ENCODE results near the gene FH.

Gene FH

DNA sequence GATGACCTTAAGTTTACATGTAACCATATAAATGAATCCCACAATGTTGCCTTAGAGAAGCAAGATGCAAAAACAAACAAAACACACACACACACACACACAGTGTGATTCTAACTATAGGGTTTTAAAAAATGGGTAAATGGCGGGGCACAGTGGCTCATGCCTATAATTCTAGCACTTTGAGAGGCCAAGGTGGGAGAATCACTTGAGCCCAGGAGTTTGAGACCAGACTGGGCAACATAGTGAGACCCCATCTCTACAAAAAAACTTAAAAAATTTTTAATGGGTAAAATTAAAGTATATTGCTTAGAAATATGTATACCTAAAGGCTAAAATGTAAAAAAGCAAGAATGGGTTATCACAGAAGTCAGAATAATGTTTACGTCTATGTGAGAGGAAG, 28.5 kb upstream of the FH start:
- no peaks in the 10 kb centered on the region for H3K36me3 ChIP-seq (ENCODE audit: control insufficient read depth in 1 of 2, insufficient read depth in 2 of 2, low read length in 2 of 2)
- H3K4me3 ChIP-seq (ENCODE audit: low read depth in 1 of 2, low read length in 2 of 2): no peak overlapping the region
- H3K4me1 ChIP-seq (ENCODE audit: control insufficient read depth in 1 of 2, insufficient read depth in 2 of 2, low read length in 2 of 2): no peaks in the 10 kb centered on the region
- no peaks in the 10 kb centered on the region for H3K9me3 ChIP-seq (ENCODE audit: control insufficient read depth in 1 of 2, low read length in 2 of 2)
- no peaks in the 10 kb centered on the region for H3K27me3 ChIP-seq (ENCODE audit: control insufficient read depth in 1 of 2, insufficient read depth in 2 of 2, low read length in 2 of 2)
- no peak overlapping the region for H3K27ac ChIP-seq (ENCODE audit: low read depth, low read length)
- no peak overlapping the region for H3K9ac ChIP-seq (ENCODE audit: low read depth in 1 of 2, low read length in 2 of 2)

DNA sequence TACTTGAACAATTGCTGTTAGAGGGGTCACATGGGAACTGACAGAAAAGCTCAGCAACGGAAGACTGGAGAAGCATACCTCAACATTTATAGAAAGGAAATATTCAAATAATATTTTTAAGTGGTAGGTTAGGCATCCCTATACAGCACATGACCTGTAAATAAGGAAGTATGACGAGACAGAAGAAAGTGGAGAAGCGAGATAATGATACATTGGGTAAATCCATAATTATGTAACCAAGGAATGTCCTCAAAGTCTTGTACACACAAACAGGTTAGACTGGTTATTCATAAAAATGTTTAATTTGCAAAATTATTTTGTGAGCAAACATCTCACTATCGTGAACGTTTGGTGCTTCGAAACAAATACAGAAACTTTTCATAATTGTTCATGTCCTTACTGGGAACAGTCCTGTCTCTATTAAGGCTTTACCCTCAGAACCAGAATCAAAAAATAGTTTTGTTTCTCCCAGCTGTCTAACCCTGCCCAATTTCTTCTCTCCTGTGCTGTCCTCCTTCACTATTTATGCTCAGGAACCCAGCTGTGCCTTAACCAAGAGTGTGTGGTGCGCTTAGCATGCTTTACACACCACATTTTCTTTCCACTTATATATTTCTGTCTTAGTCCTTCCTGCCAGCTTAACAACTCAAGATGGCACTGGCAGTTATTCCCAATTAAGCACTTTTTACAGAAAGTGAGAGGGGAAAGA, 22.8 kb upstream of the FH start:
- no peak overlapping the region for H3K27ac ChIP-seq (ENCODE audit: low read depth, low read length)
- H3K4me3 ChIP-seq (ENCODE audit: low read depth in 1 of 2, low read length in 2 of 2): no peak overlapping the region
- H3K9ac ChIP-seq (ENCODE audit: low read depth in 1 of 2, low read length in 2 of 2): no peak overlapping the region
- no peaks in the 10 kb centered on the region for H3K27me3 ChIP-seq (ENCODE audit: control insufficient read depth in 1 of 2, insufficient read depth in 2 of 2, low read length in 2 of 2)
- no peaks in the 10 kb centered on the region for H3K36me3 ChIP-seq (ENCODE audit: control insufficient read depth in 1 of 2, insufficient read depth in 2 of 2, low read length in 2 of 2)
- no peaks in the 10 kb centered on the region for H3K4me1 ChIP-seq (ENCODE audit: control insufficient read depth in 1 of 2, insufficient read depth in 2 of 2, low read length in 2 of 2)
- H3K9me3 ChIP-seq (ENCODE audit: control insufficient read depth in 1 of 2, low read length in 2 of 2): no peaks in the 10 kb centered on the region

- Histone ChIP-seq H3K27ac (ENCODE audit: low read depth, low read length) (no peak overlapping the region), H3K36me3 (ENCODE audit: control insufficient read depth in 1 of 2, insufficient read depth in 2 of 2, low read length in 2 of 2) (no peaks in the 10 kb centered on the region), H3K27me3 (ENCODE audit: control insufficient read depth in 1 of 2, insufficient read depth in 2 of 2, low read length in 2 of 2) (no peaks in the 10 kb centered on the region), H3K9ac (ENCODE audit: low read depth in 1 of 2, low read length in 2 of 2) (no peak overlapping the region), H3K4me1 (ENCODE audit: control insufficient read depth in 1 of 2, insufficient read depth in 2 of 2, low read length in 2 of 2) (peaks cover 0 to 3% of the 10 kb centered on the region in 2 donors), H3K4me3 (ENCODE audit: low read depth in 1 of 2, low read length in 2 of 2) (no peak overlapping the region), H3K9me3 (ENCODE audit: control insufficient read depth in 1 of 2, low read length in 2 of 2) (no peaks in the 10 kb centered on the region)
These were observed 17.4 kb upstream of the FH start for GRCh38 chr1:241536969-241537368.

GRCh38 chr1:241536304-241536703, 16.7 kb upstream of the FH start:
- H3K9ac ChIP-seq (ENCODE audit: low read depth in 1 of 2, low read length in 2 of 2): no peak overlapping the region
- H3K4me3 ChIP-seq (ENCODE audit: low read depth in 1 of 2, low read length in 2 of 2): no peak overlapping the region
- no peaks in the 10 kb centered on the region for H3K9me3 ChIP-seq (ENCODE audit: control insufficient read depth in 1 of 2, low read length in 2 of 2)
- H3K4me1 ChIP-seq (ENCODE audit: control insufficient read depth in 1 of 2, insufficient read depth in 2 of 2, low read length in 2 of 2): peaks cover 0 to 3% of the 10 kb centered on the region in 2 donors
- H3K36me3 ChIP-seq (ENCODE audit: control insufficient read depth in 1 of 2, insufficient read depth in 2 of 2, low read length in 2 of 2): no peaks in the 10 kb centered on the region
- H3K27me3 ChIP-seq (ENCODE audit: control insufficient read depth in 1 of 2, insufficient read depth in 2 of 2, low read length in 2 of 2): no peaks in the 10 kb centered on the region
- H3K27ac ChIP-seq (ENCODE audit: low read depth, low read length): no peak overlapping the region

DNA sequence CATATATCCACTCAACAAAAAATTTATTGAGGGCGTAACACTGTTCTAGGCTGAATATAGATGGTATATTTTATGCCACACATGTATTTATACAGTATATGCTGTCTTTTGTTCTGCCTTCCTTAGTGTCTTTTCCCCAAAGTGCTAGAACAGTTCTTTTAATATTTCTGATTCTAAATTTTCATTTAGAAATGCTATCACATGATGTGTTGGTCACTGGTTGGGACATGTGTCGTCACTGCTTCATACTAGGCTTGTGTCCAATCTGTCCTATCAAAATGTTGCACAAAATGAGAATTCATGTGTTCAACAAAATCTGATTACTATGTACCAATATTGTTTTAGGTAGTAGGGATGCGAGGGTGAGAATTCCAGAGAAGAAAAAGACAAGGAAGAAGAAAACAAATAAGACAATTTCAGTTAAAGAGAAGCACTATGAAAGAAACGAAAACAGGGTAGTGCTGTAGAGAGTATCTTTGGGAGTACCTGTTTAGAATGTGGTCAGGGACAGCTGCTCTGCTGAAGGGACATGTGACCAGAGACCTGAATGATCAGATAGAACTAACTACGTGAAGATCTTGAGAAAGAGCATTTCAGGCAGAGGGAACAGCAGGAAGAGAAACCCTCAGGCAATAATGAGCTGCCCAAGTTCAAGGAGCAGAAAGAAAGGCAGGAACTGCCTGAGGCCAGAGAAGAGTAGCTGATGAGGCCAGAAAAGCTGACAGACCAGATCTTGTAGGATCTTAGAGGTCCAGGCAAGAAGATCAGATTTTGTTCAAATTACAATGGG, 14.0 kb upstream of the FH start:
- H3K4me1 ChIP-seq (ENCODE audit: control insufficient read depth in 1 of 2, insufficient read depth in 2 of 2, low read length in 2 of 2): peaks cover 0 to 3% of the 10 kb centered on the region in 2 donors
- H3K27ac ChIP-seq (ENCODE audit: low read depth, low read length): no peak overlapping the region
- no peaks in the 10 kb centered on the region for H3K36me3 ChIP-seq (ENCODE audit: control insufficient read depth in 1 of 2, insufficient read depth in 2 of 2, low read length in 2 of 2)
- H3K9me3 ChIP-seq (ENCODE audit: control insufficient read depth in 1 of 2, low read length in 2 of 2): no peaks in the 10 kb centered on the region
- peak overlapping the region in 1 of 2 donors; percentile 10 for H3K9ac ChIP-seq (ENCODE audit: low read depth in 1 of 2, low read length in 2 of 2)
- H3K4me3 ChIP-seq (ENCODE audit: low read depth in 1 of 2, low read length in 2 of 2): no peak overlapping the region
- no peaks in the 10 kb centered on the region for H3K27me3 ChIP-seq (ENCODE audit: control insufficient read depth in 1 of 2, insufficient read depth in 2 of 2, low read length in 2 of 2)

DNA sequence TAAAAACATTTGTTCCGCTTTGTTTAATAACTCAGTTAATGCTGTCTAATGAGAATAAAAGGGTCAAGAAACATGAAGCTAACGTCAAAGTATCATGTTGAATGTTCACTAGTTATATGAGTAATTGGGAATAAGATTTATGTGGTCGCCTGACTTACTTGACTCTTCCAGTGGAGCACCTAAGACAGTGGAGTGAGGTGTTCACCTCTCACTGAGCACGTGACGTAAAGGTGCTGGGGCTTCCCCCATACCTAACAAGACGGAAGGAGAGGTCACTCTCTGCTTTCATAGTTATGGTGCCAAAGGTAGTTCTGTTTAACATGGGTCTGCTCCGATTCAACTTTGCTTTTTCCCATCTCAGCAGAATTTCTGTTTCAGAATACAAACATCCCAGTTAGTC, 13.3 kb upstream of the FH start:
- H3K9me3 ChIP-seq (ENCODE audit: control insufficient read depth in 1 of 2, low read length in 2 of 2): no peaks in the 10 kb centered on the region
- H3K9ac ChIP-seq (ENCODE audit: low read depth in 1 of 2, low read length in 2 of 2): no peak overlapping the region
- peak overlapping the region in 1 of 2 donors; percentile 7 for H3K4me3 ChIP-seq (ENCODE audit: low read depth in 1 of 2, low read length in 2 of 2)
- H3K4me1 ChIP-seq (ENCODE audit: control insufficient read depth in 1 of 2, insufficient read depth in 2 of 2, low read length in 2 of 2): peaks cover 0 to 3% of the 10 kb centered on the region in 2 donors
- no peaks in the 10 kb centered on the region for H3K27me3 ChIP-seq (ENCODE audit: control insufficient read depth in 1 of 2, insufficient read depth in 2 of 2, low read length in 2 of 2)
- H3K36me3 ChIP-seq (ENCODE audit: control insufficient read depth in 1 of 2, insufficient read depth in 2 of 2, low read length in 2 of 2): no peaks in the 10 kb centered on the region
- no peak overlapping the region for H3K27ac ChIP-seq (ENCODE audit: low read depth, low read length)

- peak within 1 kb of the TSS; percentile 73 to 84 for H3K4me3 ChIP-seq (ENCODE audit: low read depth in 1 of 2, low read length in 2 of 2)
- no peaks in the 10 kb centered on the region for H3K36me3 ChIP-seq (ENCODE audit: control insufficient read depth in 1 of 2, insufficient read depth in 2 of 2, low read length in 2 of 2)
- peaks cover 0 to 3% of the 10 kb centered on the region in 2 donors for H3K4me1 ChIP-seq (ENCODE audit: control insufficient read depth in 1 of 2, insufficient read depth in 2 of 2, low read length in 2 of 2)
- no peak within 1 kb of the TSS for H3K27ac ChIP-seq (ENCODE audit: low read depth, low read length)
- H3K27me3 ChIP-seq (ENCODE audit: control insufficient read depth in 1 of 2, insufficient read depth in 2 of 2, low read length in 2 of 2): no peaks in the 10 kb centered on the region
- H3K9me3 ChIP-seq (ENCODE audit: control insufficient read depth in 1 of 2, low read length in 2 of 2): no peaks in the 10 kb centered on the region
- H3K9ac ChIP-seq (ENCODE audit: low read depth in 1 of 2, low read length in 2 of 2): peak within 1 kb of the TSS; percentile 54 to 59
These were observed 12.6 kb upstream of the FH start, which contains the start of gene KMO for GRCh38 chr1:241532162-241532531. TSS of gene KMO (plus strand) at chr1:241532378. CDS start at chr1:241532445, 67 bp downstream.

- peak overlapping the region; percentile 73 to 84 for H3K4me3 ChIP-seq (ENCODE audit: low read depth in 1 of 2, low read length in 2 of 2)
- H3K9ac ChIP-seq (ENCODE audit: low read depth in 1 of 2, low read length in 2 of 2): peak overlapping the region; percentile 54 to 59
- H3K9me3 ChIP-seq (ENCODE audit: control insufficient read depth in 1 of 2, low read length in 2 of 2): no peaks in the 10 kb centered on the region
- no peak overlapping the region for H3K27ac ChIP-seq (ENCODE audit: low read depth, low read length)
- no peaks in the 10 kb centered on the region for H3K36me3 ChIP-seq (ENCODE audit: control insufficient read depth in 1 of 2, insufficient read depth in 2 of 2, low read length in 2 of 2)
- no peaks in the 10 kb centered on the region for H3K27me3 ChIP-seq (ENCODE audit: control insufficient read depth in 1 of 2, insufficient read depth in 2 of 2, low read length in 2 of 2)
- H3K4me1 ChIP-seq (ENCODE audit: control insufficient read depth in 1 of 2, insufficient read depth in 2 of 2, low read length in 2 of 2): peaks cover 0 to 3% of the 10 kb centered on the region in 2 donors
These were observed 11.9 kb upstream of the FH start for GRCh38 chr1:241531195-241532161.

DNA sequence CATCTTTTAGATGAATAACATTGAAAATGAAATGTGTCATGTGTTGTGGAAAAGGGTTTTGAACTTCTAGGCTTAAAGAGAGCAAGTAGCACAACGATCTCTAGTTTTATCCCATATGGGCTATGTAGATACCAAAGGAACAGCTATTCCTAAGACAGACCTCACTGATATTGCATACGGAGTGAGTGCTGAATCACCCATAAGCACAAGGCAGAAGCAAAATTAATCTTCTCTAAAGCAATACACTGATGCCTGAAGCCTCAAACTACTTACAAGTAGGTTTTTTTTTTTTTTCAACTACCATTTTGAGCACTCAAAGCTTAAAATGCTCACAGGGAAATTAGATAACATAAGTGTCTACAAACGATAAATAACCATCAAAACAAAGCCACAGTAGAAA, 7.6 kb upstream of the FH start:
- Histone ChIP-seq H3K36me3 (ENCODE audit: control insufficient read depth in 1 of 2, insufficient read depth in 2 of 2, low read length in 2 of 2) (no peaks in the 10 kb centered on the region), H3K27ac (ENCODE audit: low read depth, low read length) (no peak overlapping the region), H3K4me1 (ENCODE audit: control insufficient read depth in 1 of 2, insufficient read depth in 2 of 2, low read length in 2 of 2) (peaks cover 0 to 1% of the 10 kb centered on the region in 2 donors), H3K4me3 (ENCODE audit: low read depth in 1 of 2, low read length in 2 of 2) (no peak overlapping the region), H3K9ac (ENCODE audit: low read depth in 1 of 2, low read length in 2 of 2) (no peak overlapping the region), H3K27me3 (ENCODE audit: control insufficient read depth in 1 of 2, insufficient read depth in 2 of 2, low read length in 2 of 2) (peaks cover 0 to 17% of the 10 kb centered on the region in 2 donors), H3K9me3 (ENCODE audit: control insufficient read depth in 1 of 2, low read length in 2 of 2) (no peaks in the 10 kb centered on the region)
